Prostate gland (tissue), 2 donors: ENCODE measurements around the gene NFKB1. TPM values are rescaled to one million over a fixed set of nuclear protein-coding genes. Genes with fewer than 3 reads are reported as not detected.

ENCODE experiments used
- DNase-seq: peaks from one replicate; pipeline ENCODE4 v3.0.0-alpha.2; 2019; ENCODE audit warnings: low spot score
- H3K27ac ChIP-seq, 2 donors: fragments of 200-600 bp; sonication (generic); 2 replicates each; pipeline ENCODE4 v1.5.1; 2017 to 2019
- H3K27me3 ChIP-seq: fragments of 200-600 bp; sonication (generic); replicated peaks from 2 replicates; pipeline ENCODE4 v1.5.1; 2019; ENCODE audit not compliant: insufficient read depth
- H3K36me3 ChIP-seq, 2 donors: fragments of 200-600 bp; sonication (generic); 1 replicate in 1 of 2; 2 replicates in 1 of 2; pipeline versions ENCODE4 v1.5.1 to v1.8.1; 2017 to 2019
- H3K4me1 ChIP-seq: fragments of 200-600 bp; sonication (generic); replicated peaks from 2 replicates; pipeline ENCODE4 v1.5.1; 2019
- H3K4me3 ChIP-seq, 2 donors: fragments of 200-600 bp; sonication (generic); 2 replicates each; pipeline ENCODE4 v1.5.1; 2017 to 2019
- H3K9me3 ChIP-seq: fragments of 200-600 bp; sonication (generic); 2 replicates; pipeline ENCODE4 v1.5.1; 2017
- CTCF ChIP-seq, 4 experiments: fragments of 200-600 bp in 2 of 4; fragments of 450-650 bp in 2 of 4; sonication (generic) in 2 of 4; IDR thresholded peaks; 1 replicate in 3 of 4; 2 replicates in 1 of 4; pipeline ENCODE4 v1.5.1; 2016 to 2019; ENCODE audit warnings: antibody characterized with exemption in 4 of 4, mild to moderate bottlenecking in 2 of 4, moderate library complexity in 2 of 4
- POLR2A ChIP-seq: fragments of 450-650 bp; IDR thresholded peaks from one replicate; pipeline ENCODE4 v1.6.1; 2016; ENCODE audit warnings: antibody characterized with exemption, mild to moderate bottlenecking
- POLR2AphosphoS5 ChIP-seq: sonication (generic); formaldehyde crosslinking; IDR thresholded peaks from one replicate; pipeline ENCODE4 v1.6.1; 2017; ENCODE audit warnings: antibody characterized with exemption
- WGBS: methylation state at CpG from one replicate; pipeline ENCODE4 v1.1.5; 2018; 5-methylcytosine and 5-hydroxymethylcytosine counted together
- intact Hi-C: fragments of 100-400 bp; cut with DNase I; formaldehyde crosslinking; loops from one replicate; pipeline ENCODE4 v1.14.2; 2022
- total RNA-seq, 2 donors: library from RNA; depleted of rRNA; stranded (reverse); fragments of >200 nt; gene quantifications; one replicate each; pipeline ENCODE4 v1.1.0, GENCODE V29; 2016

Gene NFKB1
- total RNA-seq, 2 donors from 2014 or later, result 32.3 to 35.4 TPM

- no peaks in the 10 kb centered on the region for H3K36me3 ChIP-seq
- no peak for TF ChIP-seq POLR2AphosphoS5
- TF ChIP-seq CTCF (IDR thresholded peaks at IDR 0.05), result no peak
- no peak for TF ChIP-seq POLR2A
- intact Hi-C loops, result no loop called here
- H3K4me3 ChIP-seq, result no peak overlapping the region
- DNase-seq, result no peak
- H3K27ac ChIP-seq, result no peak overlapping the region
- no peaks in the 10 kb centered on the region for H3K27me3 ChIP-seq
- no peaks in the 10 kb centered on the region for H3K9me3 ChIP-seq
- no peaks in the 10 kb centered on the region for H3K4me1 ChIP-seq
These were observed 45.5 kb downstream of the NFKB1 start for GRCh38 chr4:102546635-102547034.

- H3K27me3 ChIP-seq, result no peaks in the 10 kb centered on the region
- no peaks in the 10 kb centered on the region for H3K4me1 ChIP-seq
- no peaks in the 10 kb centered on the region for H3K9me3 ChIP-seq
- intact Hi-C loops, result no loop called here
- TF ChIP-seq CTCF (IDR thresholded peaks at IDR 0.05) (no peak), POLR2AphosphoS5 (no peak), POLR2A (no peak)
- no peaks in the 10 kb centered on the region for H3K36me3 ChIP-seq
- H3K4me3 ChIP-seq, result no peak overlapping the region
- H3K27ac ChIP-seq, result no peak overlapping the region
- 95% methylated on average over 2 of the region's 2 CpGs for WGBS
- DNase-seq, result no peak
These were observed 46.8 kb downstream of the NFKB1 start for GRCh38 chr4:102547973-102548372.

GRCh38 chr4:102551958-102552565 is 50.9 kb downstream of the NFKB1 start:
- intact Hi-C loops, result no loop called here
- Histone ChIP-seq H3K36me3 (no peaks in the 10 kb centered on the region), H3K4me1 (no peaks in the 10 kb centered on the region), H3K9me3 (no peaks in the 10 kb centered on the region), H3K27me3 (no peaks in the 10 kb centered on the region), H3K4me3 (no peak overlapping the region), H3K27ac (no peak overlapping the region)
- 90% methylated on average over 4 of the region's 4 CpGs for WGBS
- TF ChIP-seq CTCF (IDR thresholded peaks at IDR 0.05), result no peak
- no peak for TF ChIP-seq POLR2A
- no peak for TF ChIP-seq POLR2AphosphoS5
- DNase-seq, result no peak

DNA sequence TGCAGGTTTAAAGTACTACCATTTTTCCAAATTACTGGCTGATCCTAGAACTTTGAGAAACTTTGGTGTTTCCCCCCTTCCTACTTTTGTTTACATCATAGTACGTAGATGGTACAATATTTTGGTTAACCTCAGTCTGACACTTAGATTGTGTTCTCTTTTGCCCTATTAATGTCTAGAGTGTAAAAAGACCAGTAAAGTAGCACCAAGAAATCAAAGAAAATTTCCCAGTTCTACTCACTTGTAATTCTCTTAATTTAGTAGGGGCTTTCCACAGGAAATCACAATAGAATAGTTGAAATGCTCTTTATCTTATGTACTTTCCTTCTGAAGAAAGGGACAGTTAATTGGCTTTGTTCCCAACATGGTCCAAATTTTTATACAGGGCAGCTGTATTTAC is 51.6 kb downstream of the NFKB1 start:
- Histone ChIP-seq H3K4me1 (no peaks in the 10 kb centered on the region), H3K9me3 (no peaks in the 10 kb centered on the region), H3K36me3 (no peaks in the 10 kb centered on the region), H3K27ac (no peak overlapping the region), H3K27me3 (no peaks in the 10 kb centered on the region), H3K4me3 (no peak overlapping the region)
- no peak for DNase-seq
- intact Hi-C loops, result no loop called here
- TF ChIP-seq POLR2A, result no peak
- TF ChIP-seq CTCF (IDR thresholded peaks at IDR 0.05), result no peak
- no peak for TF ChIP-seq POLR2AphosphoS5
- WGBS, result 43% methylated on average over 1 of the region's 1 CpG

GRCh38 chr4:102553982-102554381 is 52.8 kb downstream of the NFKB1 start:
- 93% methylated on average over 1 of the region's 1 CpG for WGBS
- TF ChIP-seq POLR2AphosphoS5, result no peak
- H3K27ac ChIP-seq, result no peak overlapping the region

More at GRCh38 chr4:102553982-102554381, 52.8 kb downstream of the NFKB1 start:
- intact Hi-C loops, result no loop called here
- Histone ChIP-seq H3K4me3 (no peak overlapping the region), H3K9me3 (no peaks in the 10 kb centered on the region), H3K4me1 (no peaks in the 10 kb centered on the region), H3K36me3 (no peaks in the 10 kb centered on the region), H3K27me3 (no peaks in the 10 kb centered on the region)
- no peak for DNase-seq
